ENCODE results near the gene TFDP2.

DNA sequence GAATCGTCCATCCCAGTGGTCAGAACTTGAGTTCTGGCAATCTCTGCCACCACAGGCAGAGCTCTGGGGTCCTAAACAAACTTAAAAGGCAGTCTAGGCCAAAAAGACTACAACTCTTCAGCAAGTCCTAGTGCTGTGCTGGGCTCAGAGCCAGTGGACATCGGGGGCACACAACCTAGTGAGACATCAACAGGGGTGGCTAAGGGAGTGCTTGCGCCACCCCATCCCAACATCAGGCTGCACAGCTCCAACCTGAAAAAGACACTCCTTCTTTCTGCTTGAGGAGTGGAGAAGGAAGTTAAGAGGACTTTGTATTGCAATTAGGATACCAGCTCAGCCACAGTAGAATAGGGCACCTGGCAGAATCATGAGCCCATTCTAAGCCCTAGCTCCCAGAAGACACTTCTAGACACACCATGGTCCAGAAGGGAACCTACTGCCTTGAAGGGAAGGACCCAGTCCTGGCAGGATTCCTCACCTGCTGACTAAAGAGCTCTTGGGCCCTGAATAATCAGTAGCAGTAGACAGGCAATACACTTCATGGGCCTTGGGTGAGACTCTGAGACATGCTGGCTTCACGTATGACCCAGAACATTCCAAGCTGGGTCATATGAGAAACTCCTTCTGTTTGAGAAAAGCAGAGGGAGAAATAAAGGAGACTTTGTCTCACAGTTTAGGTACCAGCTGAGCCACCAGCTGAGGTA lies 72.0 kb downstream of the TFDP2 start:
- TF ChIP-seq EZH2 (IDR thresholded peaks at IDR 0.05; ENCODE audit: low read depth): no peak
- TF ChIP-seq, protein P1, sequence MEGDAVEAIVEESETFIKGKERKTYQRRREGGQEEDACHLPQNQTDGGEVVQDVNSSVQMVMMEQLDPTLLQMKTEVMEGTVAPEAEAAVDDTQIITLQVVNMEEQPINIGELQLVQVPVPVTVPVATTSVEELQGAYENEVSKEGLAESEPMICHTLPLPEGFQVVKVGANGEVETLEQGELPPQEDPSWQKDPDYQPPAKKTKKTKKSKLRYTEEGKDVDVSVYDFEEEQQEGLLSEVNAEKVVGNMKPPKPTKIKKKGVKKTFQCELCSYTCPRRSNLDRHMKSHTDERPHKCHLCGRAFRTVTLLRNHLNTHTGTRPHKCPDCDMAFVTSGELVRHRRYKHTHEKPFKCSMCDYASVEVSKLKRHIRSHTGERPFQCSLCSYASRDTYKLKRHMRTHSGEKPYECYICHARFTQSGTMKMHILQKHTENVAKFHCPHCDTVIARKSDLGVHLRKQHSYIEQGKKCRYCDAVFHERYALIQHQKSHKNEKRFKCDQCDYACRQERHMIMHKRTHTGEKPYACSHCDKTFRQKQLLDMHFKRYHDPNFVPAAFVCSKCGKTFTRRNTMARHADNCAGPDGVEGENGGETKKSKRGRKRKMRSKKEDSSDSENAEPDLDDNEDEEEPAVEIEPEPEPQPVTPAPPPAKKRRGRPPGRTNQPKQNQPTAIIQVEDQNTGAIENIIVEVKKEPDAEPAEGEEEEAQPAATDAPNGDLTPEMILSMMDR (conservative IDR thresholded peaks at IDR 0.05): no peak
